ENCODE data around the gene MAD1L1. TPM values are rescaled to one million over a fixed set of nuclear protein-coding genes. Genes with fewer than 3 reads are reported as not detected.

Gene MAD1L1
- total and polyA plus RNA-seq, 2 donors (not counting 3 experiments of a cell fraction or from before 2014, with no cell fraction given): 34.1 to 42.3 TPM

DNA sequence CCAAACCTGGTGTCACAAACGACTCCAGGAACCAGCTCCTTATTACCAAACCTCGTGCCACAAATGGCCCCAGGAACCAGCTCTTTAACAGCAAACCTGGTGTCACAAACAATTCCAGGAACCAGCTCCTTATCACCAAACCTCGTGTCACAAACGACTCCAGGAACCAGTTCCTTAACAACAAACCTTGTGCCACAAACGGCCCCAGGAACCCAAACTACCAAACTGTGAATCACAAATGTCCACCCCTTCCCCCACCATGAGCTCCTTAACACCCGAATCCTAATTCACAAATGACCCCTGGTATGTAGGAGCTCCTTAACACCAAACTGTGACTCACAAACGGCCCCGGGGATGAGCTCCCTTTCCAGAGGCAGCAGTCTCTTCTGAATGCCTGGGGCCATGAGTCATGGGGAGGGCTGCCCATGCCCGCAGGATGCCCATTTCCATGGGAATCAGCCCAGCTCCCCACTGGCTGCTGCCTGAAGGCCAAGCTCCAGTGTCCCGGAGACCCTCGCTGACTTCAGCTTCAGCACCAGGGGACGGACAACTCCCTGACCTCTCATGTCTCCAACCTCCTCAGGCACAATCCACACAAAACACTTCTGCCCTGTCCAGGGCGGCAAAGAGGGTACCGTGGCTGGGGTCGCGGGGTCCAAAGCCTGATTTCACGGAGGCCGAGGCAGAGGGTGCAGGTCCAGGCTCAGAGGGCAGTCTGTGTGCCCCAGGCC, 349.5 kb downstream of the MAD1L1 start:
- H2AFZ ChIP-seq (ENCODE audit: low read depth, low read length): no peak overlapping the region
- H3K79me2 ChIP-seq (ENCODE audit: control insufficient read depth, insufficient read depth, low read length): no peaks in the 10 kb centered on the region
- no peaks in the 10 kb centered on the region for H3K9me1 ChIP-seq (replicated peaks; ENCODE audit: control insufficient read depth, extremely low read depth, insufficient read depth, low read length)
- H3K4me2 ChIP-seq (ENCODE audit: insufficient read depth, low read length): no peak overlapping the region
- H3K36me3 ChIP-seq (ENCODE audit: control insufficient read depth in 2 of 2, extremely low read depth in 1 of 2, insufficient read depth in 2 of 2, low read length in 2 of 2): no peaks in the 10 kb centered on the region
- POLR2A ChIA-PET: no interaction called here
- no TSS peak for BruUV-seq (replicated peaks)
- H3K9ac ChIP-seq (replicated peaks; ENCODE audit: extremely low read depth, insufficient read depth, low read length): no peak overlapping the region
- intact Hi-C loops (cut with micrococcal nuclease): no loop called here
- dilution Hi-C loops (cut with MboI; ENCODE audit: extremely low pct_ligation_motif_present, low sequenced_read_pairs): no loop called here
- no peaks in the 10 kb centered on the region for H3K9me3 ChIP-seq (replicated peaks; ENCODE audit: control insufficient read depth, insufficient read depth, low read length)
- H3K4me1 ChIP-seq (ENCODE audit: control insufficient read depth, extremely low read depth, insufficient read depth, low read length): no peaks in the 10 kb centered on the region
- CTCF ChIA-PET: interaction anchor here (2.0 kb wide), 1 partner anchor 12 kb away, joined by 7 read pairs; no protein-coding TSS in a partner anchor
- H3K4me3 ChIP-seq (replicated peaks in 1 of 3; ENCODE audit: insufficient read depth in 1 of 3, low read depth in 1 of 3, low read length in 3 of 3): no peak overlapping the region
- FAIRE-seq (peak; percentile 67), DNase-seq (ENCODE audit: low read depth, low spot score) (peak; percentile 47)
- TF ChIP-seq EZH2 (IDR thresholded peaks at IDR 0.05; ENCODE audit: borderline replicate concordance, low read depth, low read length, severe bottlenecking) (no peak), MYC (IDR thresholded peaks at IDR 0.05; ENCODE audit: low read depth, low read length) (no peak), JUN (IDR thresholded peaks at IDR 0.05; ENCODE audit: borderline replicate concordance, insufficient read depth, insufficient read length, low read depth) (peak; percentile 60), FOS (IDR thresholded peaks at IDR 0.05; ENCODE audit: borderline replicate concordance, insufficient read depth, low read length) (peak; percentile 76)
- TF ChIP-seq, protein P1, sequence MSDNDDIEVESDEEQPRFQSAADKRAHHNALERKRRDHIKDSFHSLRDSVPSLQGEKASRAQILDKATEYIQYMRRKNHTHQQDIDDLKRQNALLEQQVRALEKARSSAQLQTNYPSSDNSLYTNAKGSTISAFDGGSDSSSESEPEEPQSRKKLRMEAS (IDR thresholded peaks at IDR 0.05; ENCODE audit: insufficient read depth, insufficient read length): no peak
- H3K27me3 ChIP-seq (ENCODE audit: control insufficient read depth in 2 of 2, insufficient read depth in 2 of 2, low read length in 2 of 2): no peaks in the 10 kb centered on the region
- no peak overlapping the region for H3K27ac ChIP-seq (ENCODE audit: insufficient read depth, low read depth, low read length)
- H4K20me1 ChIP-seq (replicated peaks; ENCODE audit: control insufficient read depth, extremely low read depth, insufficient read depth, low read length): no peaks in the 10 kb centered on the region

DNA sequence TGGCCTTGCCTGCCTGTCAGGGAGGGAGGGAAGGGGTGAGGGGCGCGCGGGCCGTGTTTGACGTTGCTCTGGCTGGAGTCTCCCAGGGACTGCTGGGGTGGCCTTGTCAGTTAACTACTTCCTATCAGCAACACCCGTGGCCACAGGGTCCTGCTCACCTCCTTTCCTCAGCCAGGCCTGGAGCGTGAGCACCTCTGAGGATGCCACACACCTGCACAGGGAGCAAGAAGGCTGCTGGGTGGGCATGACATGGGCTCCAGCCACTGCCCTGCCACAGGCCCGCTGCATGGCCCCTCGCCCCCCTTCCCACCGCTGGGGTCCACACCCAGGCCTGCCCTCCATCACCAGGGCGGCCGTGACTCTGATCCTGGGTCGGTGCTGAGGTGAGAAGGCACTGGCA, 350.3 kb downstream of the MAD1L1 start:
- POLR2A ChIA-PET: no interaction called here
- no peak overlapping the region for H3K4me2 ChIP-seq (ENCODE audit: insufficient read depth, low read length)

More for the DNA sequence above, 350.3 kb downstream of the MAD1L1 start:
- no peak for TF ChIP-seq FOS (IDR thresholded peaks at IDR 0.05; ENCODE audit: borderline replicate concordance, insufficient read depth, low read length)
- TF ChIP-seq POLR2A (IDR thresholded peaks at IDR 0.05; ENCODE audit: low read depth, low read length): no peak
- TF ChIP-seq EZH2 (IDR thresholded peaks at IDR 0.05; ENCODE audit: borderline replicate concordance, low read depth, low read length, severe bottlenecking): no peak
- no peak for TF ChIP-seq POLR2AphosphoS5 (IDR thresholded peaks at IDR 0.05; ENCODE audit: insufficient read depth, low read depth, low read length)
- TF ChIP-seq MYC (IDR thresholded peaks at IDR 0.05; ENCODE audit: low read depth, low read length): no peak
- no peak for TF ChIP-seq GATA2 (IDR thresholded peaks at IDR 0.05; ENCODE audit: insufficient read depth, insufficient read length, low read depth, low read length)
- TF ChIP-seq JUN (IDR thresholded peaks at IDR 0.05; ENCODE audit: borderline replicate concordance, insufficient read depth, insufficient read length, low read depth): no peak
- TF ChIP-seq, protein P1 (IDR thresholded peaks at IDR 0.05; ENCODE audit: insufficient read depth, insufficient read length): no peak
- TF ChIP-seq, protein P2, sequence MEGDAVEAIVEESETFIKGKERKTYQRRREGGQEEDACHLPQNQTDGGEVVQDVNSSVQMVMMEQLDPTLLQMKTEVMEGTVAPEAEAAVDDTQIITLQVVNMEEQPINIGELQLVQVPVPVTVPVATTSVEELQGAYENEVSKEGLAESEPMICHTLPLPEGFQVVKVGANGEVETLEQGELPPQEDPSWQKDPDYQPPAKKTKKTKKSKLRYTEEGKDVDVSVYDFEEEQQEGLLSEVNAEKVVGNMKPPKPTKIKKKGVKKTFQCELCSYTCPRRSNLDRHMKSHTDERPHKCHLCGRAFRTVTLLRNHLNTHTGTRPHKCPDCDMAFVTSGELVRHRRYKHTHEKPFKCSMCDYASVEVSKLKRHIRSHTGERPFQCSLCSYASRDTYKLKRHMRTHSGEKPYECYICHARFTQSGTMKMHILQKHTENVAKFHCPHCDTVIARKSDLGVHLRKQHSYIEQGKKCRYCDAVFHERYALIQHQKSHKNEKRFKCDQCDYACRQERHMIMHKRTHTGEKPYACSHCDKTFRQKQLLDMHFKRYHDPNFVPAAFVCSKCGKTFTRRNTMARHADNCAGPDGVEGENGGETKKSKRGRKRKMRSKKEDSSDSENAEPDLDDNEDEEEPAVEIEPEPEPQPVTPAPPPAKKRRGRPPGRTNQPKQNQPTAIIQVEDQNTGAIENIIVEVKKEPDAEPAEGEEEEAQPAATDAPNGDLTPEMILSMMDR (IDR thresholded peaks at IDR 0.05; ENCODE audit: extremely low read depth in 1 of 2, insufficient read depth in 1 of 2, low read depth in 1 of 2, low read length in 2 of 2): no peak
- H3K36me3 ChIP-seq (ENCODE audit: control insufficient read depth in 2 of 2, extremely low read depth in 1 of 2, insufficient read depth in 2 of 2, low read length in 2 of 2): no peaks in the 10 kb centered on the region
- dilution Hi-C loops (cut with MboI; ENCODE audit: extremely low pct_ligation_motif_present, low sequenced_read_pairs) (no loop called here), intact Hi-C loops (cut with micrococcal nuclease) (no loop called here)
- no peaks in the 10 kb centered on the region for H3K79me2 ChIP-seq (ENCODE audit: control insufficient read depth, insufficient read depth, low read length)
- H2AFZ ChIP-seq (ENCODE audit: low read depth, low read length): no peak overlapping the region
- FAIRE-seq (no peak), DNase-seq (ENCODE audit: low read depth, low spot score) (no peak)
- H3K27me3 ChIP-seq (ENCODE audit: control insufficient read depth in 2 of 2, insufficient read depth in 2 of 2, low read length in 2 of 2): no peaks in the 10 kb centered on the region
- no peaks in the 10 kb centered on the region for H3K9me1 ChIP-seq (replicated peaks; ENCODE audit: control insufficient read depth, extremely low read depth, insufficient read depth, low read length)
- no peaks in the 10 kb centered on the region for H4K20me1 ChIP-seq (replicated peaks; ENCODE audit: control insufficient read depth, extremely low read depth, insufficient read depth, low read length)
- no peaks in the 10 kb centered on the region for H3K4me1 ChIP-seq (ENCODE audit: control insufficient read depth, extremely low read depth, insufficient read depth, low read length)
- CTCF ChIA-PET: interaction anchor here (2.0 kb wide), 1 partner anchor 13 kb away, joined by 7 read pairs; no protein-coding TSS in a partner anchor
- H3K4me3 ChIP-seq (replicated peaks in 1 of 3; ENCODE audit: insufficient read depth in 1 of 3, low read depth in 1 of 3, low read length in 3 of 3): no peak overlapping the region
- no peak overlapping the region for H3K9ac ChIP-seq (replicated peaks; ENCODE audit: extremely low read depth, insufficient read depth, low read length)
- BruUV-seq (replicated peaks): no TSS peak
- no peak overlapping the region for H3K27ac ChIP-seq (ENCODE audit: insufficient read depth, low read depth, low read length)
- H3K9me3 ChIP-seq (replicated peaks; ENCODE audit: control insufficient read depth, insufficient read depth, low read length): no peaks in the 10 kb centered on the region
